Kidney (tissue), 14 donors: ENCODE measurements around the gene MPRIP. TPM values are rescaled to one million over a fixed set of nuclear protein-coding genes. Genes with fewer than 3 reads are reported as not detected.

Experiments
- DNase-seq, 5 donors: peaks; one replicate each; pipeline ENCODE4 v3.0.0-alpha.2; 2013 to 2020
- FAIRE-seq: peaks from 2 replicates; lab custom pipeline; 2012; peaks lifted over from hg19 to GRCh38; lab: Jason Lieb, UNC
- H3K27ac ChIP-seq, 2 donors: one replicate each; pipeline ENCODE4 v1.7.0; 2013; ENCODE audit warnings: low read depth in 2 of 2, low read length in 2 of 2, inconsistent platforms in 1 of 2
- H3K27me3 ChIP-seq: one replicate; pipeline ENCODE4 v1.7.1; 2013; ENCODE audit warnings: low read length, inconsistent platforms; ENCODE audit not compliant: control insufficient read depth, insufficient read depth
- H3K36me3 ChIP-seq, 3 donors: one replicate each; pipeline versions ENCODE4 v1.7.0 to v1.7.1; 2013; ENCODE audit warnings: low read length in 3 of 3, control low read depth in 1 of 3, inconsistent platforms in 1 of 3; ENCODE audit not compliant: insufficient read depth in 3 of 3, control insufficient read depth in 2 of 3
- H3K4me1 ChIP-seq, 3 donors: one replicate each; pipeline versions ENCODE4 v1.7.0 to v1.7.1; 2013; ENCODE audit warnings: low read length in 3 of 3, inconsistent platforms in 1 of 3, low read depth in 1 of 3; ENCODE audit not compliant: control insufficient read depth in 2 of 3, insufficient read depth in 2 of 3
- H3K4me3 ChIP-seq, 3 donors: one replicate each; pipeline versions ENCODE4 v1.7.0 to v1.8.1; 2013; ENCODE audit warnings: low read length in 3 of 3, control low read depth in 1 of 3, inconsistent platforms in 1 of 3
- H3K9ac ChIP-seq, 3 donors: one replicate each; pipeline versions ENCODE4 v1.7.0 to v1.7.1; 2013; ENCODE audit warnings: low read length in 3 of 3, control low read depth in 1 of 3, inconsistent platforms in 1 of 3
- H3K9me3 ChIP-seq, 3 donors: one replicate each; pipeline versions ENCODE4 v1.7.0 to v1.7.1; 2013; ENCODE audit warnings: low read length in 3 of 3, control low read depth in 1 of 3, inconsistent platforms in 1 of 3; ENCODE audit not compliant: control insufficient read depth in 2 of 3, insufficient read depth in 1 of 3
- intact Hi-C: fragments of 100-400 bp; cut with DNase I; formaldehyde crosslinking; loops from one replicate; pipeline ENCODE4 v1.11.1; 2022
- polyA plus RNA-seq: library from polyadenylated mRNA; stranded (reverse); fragments of 350-450 nt; fragmentation: Illumina TruSeq; extraction: RNeasy Lipid Tissue Mini Kit (QIAGEN cat#74804); gene quantifications from one replicate; pipeline ENCODE4 v1.2.3, GENCODE V29; 2014; ENCODE audit warnings: low read depth, low replicate concordance; ENCODE audit not compliant: insufficient read depth
- total RNA-seq: library from RNA; stranded (reverse); fragmentation: NEBNext Ultra II Directional; extraction: Animal tissue kit (Norgen Biotek cat#: 25700); gene quantifications from one replicate; pipeline ENCODE4 v1.2.1, GENCODE V29; 2021
- TF ChIP-seq, protein P1 (sequence below): IDR thresholded peaks from 3 replicates; pipeline ENCODE4 v1.5.1; 2012; ENCODE audit warnings: mild to moderate bottlenecking, moderate library complexity, borderline replicate concordance; ENCODE audit not compliant: insufficient read depth; ENCODE audit errors: extremely low read depth
- donor health status: control.
- donor health status: control.
- donor health status: control.
- donor health status: control.
- donor health status: control.
- donor health status: DM: yes; HTN: yes; CAD: no.
- donor health status: Normal renal cell carcinoma (clear cell type).

Gene MPRIP
- total and polyA plus RNA-seq, 2 donors from 2014 or later, result 120 to 250 TPM

DNA sequence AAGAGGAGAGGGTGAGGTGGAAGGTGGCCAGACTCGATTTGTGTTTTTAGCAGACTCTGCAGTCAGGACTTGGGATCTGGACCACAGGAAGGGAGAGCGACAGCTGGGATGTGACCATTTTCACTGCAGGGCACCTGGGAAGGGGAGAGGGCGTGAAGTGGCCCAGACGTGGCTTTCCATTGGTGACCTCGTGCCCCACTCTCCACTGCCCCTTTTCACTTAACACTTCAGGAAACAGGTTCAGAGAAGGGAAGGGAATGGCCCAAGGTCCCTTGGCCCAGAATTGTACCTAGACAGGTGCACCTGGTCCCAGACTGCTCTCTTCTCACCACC, 22.9 kb upstream of the MPRIP start:
- DNase-seq, result no peak
- peak overlapping the region in 1 of 2 donors; percentile 39 for H3K27ac ChIP-seq
- no peaks in the 10 kb centered on the region for H3K27me3 ChIP-seq
- H3K4me1 ChIP-seq, result peaks cover 0 to 11% (median 0%) of the 10 kb centered on the region in 3 donors
- no peaks in the 10 kb centered on the region for H3K36me3 ChIP-seq
- H3K9me3 ChIP-seq, result no peaks in the 10 kb centered on the region
- intact Hi-C loops, result no loop called here
- FAIRE-seq, result no peak
- TF ChIP-seq, protein P1, sequence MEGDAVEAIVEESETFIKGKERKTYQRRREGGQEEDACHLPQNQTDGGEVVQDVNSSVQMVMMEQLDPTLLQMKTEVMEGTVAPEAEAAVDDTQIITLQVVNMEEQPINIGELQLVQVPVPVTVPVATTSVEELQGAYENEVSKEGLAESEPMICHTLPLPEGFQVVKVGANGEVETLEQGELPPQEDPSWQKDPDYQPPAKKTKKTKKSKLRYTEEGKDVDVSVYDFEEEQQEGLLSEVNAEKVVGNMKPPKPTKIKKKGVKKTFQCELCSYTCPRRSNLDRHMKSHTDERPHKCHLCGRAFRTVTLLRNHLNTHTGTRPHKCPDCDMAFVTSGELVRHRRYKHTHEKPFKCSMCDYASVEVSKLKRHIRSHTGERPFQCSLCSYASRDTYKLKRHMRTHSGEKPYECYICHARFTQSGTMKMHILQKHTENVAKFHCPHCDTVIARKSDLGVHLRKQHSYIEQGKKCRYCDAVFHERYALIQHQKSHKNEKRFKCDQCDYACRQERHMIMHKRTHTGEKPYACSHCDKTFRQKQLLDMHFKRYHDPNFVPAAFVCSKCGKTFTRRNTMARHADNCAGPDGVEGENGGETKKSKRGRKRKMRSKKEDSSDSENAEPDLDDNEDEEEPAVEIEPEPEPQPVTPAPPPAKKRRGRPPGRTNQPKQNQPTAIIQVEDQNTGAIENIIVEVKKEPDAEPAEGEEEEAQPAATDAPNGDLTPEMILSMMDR, result no peak
- no peak overlapping the region for H3K9ac ChIP-seq
- no peak overlapping the region for H3K4me3 ChIP-seq

DNA sequence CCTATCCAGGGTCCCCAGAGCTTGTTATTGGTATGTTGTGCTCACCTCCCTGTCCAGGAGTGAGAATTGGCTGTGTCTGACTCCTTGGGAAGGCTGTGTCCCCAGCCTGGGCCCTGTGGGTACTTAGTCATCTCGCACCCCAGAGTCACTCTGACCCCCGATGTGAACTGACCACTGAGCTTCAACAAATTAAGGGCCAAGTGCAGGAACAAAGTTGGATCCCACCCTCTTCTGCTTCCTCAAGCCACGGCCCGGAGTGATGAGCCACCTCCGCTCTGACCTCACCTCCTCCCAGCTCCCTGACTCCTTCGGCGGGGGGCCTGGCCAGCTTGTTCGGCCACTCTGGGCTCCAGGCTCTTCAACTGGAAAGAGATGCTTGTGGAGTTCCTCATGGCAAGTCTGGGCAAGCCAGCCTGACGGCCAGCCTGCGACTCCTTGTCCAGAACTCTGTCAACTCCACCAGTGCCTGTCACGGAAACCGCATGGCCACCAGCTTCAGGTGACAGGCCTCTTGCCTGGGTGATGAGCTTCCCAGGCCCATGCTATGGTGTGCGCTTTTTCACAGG, 22.3 kb upstream of the MPRIP start:
- no peak overlapping the region for H3K9ac ChIP-seq
- intact Hi-C loops, result no loop called here
- H3K4me1 ChIP-seq, result peaks cover 0 to 14% (median 0%) of the 10 kb centered on the region in 3 donors
- no peaks in the 10 kb centered on the region for H3K36me3 ChIP-seq
- peak in 1 of 5 donors; percentile 71 for DNase-seq
- no peak overlapping the region for H3K4me3 ChIP-seq
- FAIRE-seq, result no peak
- TF ChIP-seq, protein P1, result no peak
- no peak overlapping the region for H3K27ac ChIP-seq
- no peaks in the 10 kb centered on the region for H3K9me3 ChIP-seq
- H3K27me3 ChIP-seq, result no peaks in the 10 kb centered on the region

DNA sequence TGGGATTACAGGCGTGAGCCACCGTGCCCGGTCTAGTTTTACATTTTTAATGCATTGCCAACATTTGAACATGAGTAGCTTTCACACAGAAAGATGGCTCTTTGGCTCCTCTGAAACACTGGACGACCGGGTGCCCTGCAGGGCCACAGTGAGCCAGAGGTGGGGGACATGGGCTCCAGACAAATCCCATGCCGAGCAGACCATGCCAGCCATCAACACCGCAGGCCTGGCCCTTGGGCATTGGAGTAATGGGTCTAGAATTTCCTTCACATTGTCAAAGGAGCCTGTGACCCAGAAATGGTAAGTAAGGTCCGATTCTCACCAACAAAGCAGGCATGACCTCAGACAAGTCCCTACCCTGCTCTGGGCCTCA, 21.4 kb upstream of the MPRIP start:
- TF ChIP-seq, protein P1, result no peak
- H3K27me3 ChIP-seq, result no peaks in the 10 kb centered on the region
- peaks cover 0 to 14% (median 0%) of the 10 kb centered on the region in 3 donors for H3K4me1 ChIP-seq
- intact Hi-C loops, result no loop called here
- FAIRE-seq, result no peak
- H3K9ac ChIP-seq, result no peak overlapping the region
- no peaks in the 10 kb centered on the region for H3K36me3 ChIP-seq
- H3K4me3 ChIP-seq, result no peak overlapping the region
- peak overlapping the region in 1 of 2 donors; percentile 41 for H3K27ac ChIP-seq
- peak in 1 of 5 donors; percentile 48 for DNase-seq
- H3K9me3 ChIP-seq, result no peaks in the 10 kb centered on the region
